ENCODE measurements around the gene SLIT3.

SLIT3 gene

GRCh38 chr5:168734119-168734518 lies 566.8 kb downstream of the SLIT3 start:
- no peaks in the 10 kb centered on the region for H3K79me2 ChIP-seq (ENCODE audit: insufficient read depth, low read length)

DNA sequence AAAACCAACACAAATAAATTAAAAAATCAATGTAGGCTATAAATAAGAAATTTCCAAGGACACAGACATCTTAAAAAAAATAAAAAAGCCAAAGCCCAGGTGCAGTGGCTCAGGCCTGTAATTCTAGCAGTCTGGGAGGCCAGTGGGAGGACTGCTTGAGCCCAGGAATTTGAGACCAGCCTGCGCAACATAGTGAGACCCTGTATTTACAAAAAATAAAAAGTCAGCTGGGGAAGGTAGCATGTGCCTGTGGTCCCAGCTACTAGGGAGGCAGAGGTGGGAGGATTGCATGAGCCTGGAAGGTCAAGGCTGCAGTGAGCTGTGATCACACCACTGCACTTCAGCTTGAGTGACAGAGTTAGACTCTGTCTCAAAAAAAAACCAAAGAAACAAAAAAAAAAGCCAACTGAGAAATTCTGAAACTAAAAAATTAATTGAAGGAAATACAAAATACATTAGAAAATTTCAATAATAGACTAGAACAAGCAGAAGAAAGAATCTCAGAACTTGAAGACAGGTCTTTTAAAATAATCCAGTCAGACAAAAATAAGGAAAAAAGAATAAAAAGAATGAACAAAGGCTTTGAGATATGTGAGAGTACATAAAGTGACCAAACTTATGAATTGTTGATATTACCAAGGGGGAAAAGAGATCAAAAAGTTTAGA lies 572.3 kb downstream of the SLIT3 start:
- Histone ChIP-seq H3K79me2 (ENCODE audit: insufficient read depth, low read length) (no peaks in the 10 kb centered on the region), H3K27ac (ENCODE audit: low read depth, low read length) (no peak overlapping the region), H3K36me3 (ENCODE audit: low read length) (no peaks in the 10 kb centered on the region), H3K9me3 (ENCODE audit: insufficient read depth, low read length) (no peaks in the 10 kb centered on the region), H4K20me1 (ENCODE audit: low read depth, low read length) (no peaks in the 10 kb centered on the region), H3K9ac (ENCODE audit: low read length) (no peak overlapping the region), H3K4me2 (ENCODE audit: low read depth, low read length, poor library complexity, severe bottlenecking) (no peak overlapping the region), H3F3A (ENCODE audit: insufficient read depth) (no peaks in the 10 kb centered on the region), H3K9me2 (replicated peaks; ENCODE audit: insufficient read depth, low read length) (no peaks in the 10 kb centered on the region), H2AFZ (ENCODE audit: low read depth, low read length, severe bottlenecking) (no peak overlapping the region), H3K27me3 (ENCODE audit: low read length) (no peaks in the 10 kb centered on the region), H3K4me3 (ENCODE audit: insufficient read depth, low read length, poor library complexity, severe bottlenecking) (no peak overlapping the region)
- TF ChIP-seq EZH2phosphoT487 (conservative IDR thresholded peaks at IDR 0.05; ENCODE audit: low read length) (no peak), CTCF (IDR thresholded peaks at IDR 0.05; ENCODE audit: insufficient read depth, low read length, poor library complexity, severe bottlenecking) (no peak)

More at GRCh38 chr5:168734119-168734518, 566.8 kb downstream of the SLIT3 start:
- TF ChIP-seq CTCF (IDR thresholded peaks at IDR 0.05; ENCODE audit: insufficient read depth, low read length, poor library complexity, severe bottlenecking) (no peak), EZH2phosphoT487 (conservative IDR thresholded peaks at IDR 0.05; ENCODE audit: low read length) (no peak)
- no peak overlapping the region for H3K9ac ChIP-seq (ENCODE audit: low read length)
- H2AFZ ChIP-seq (ENCODE audit: low read depth, low read length, severe bottlenecking) = no peak overlapping the region
- no peaks in the 10 kb centered on the region for H3K9me3 ChIP-seq (ENCODE audit: insufficient read depth, low read length)
- no peak overlapping the region for H3K4me2 ChIP-seq (ENCODE audit: low read depth, low read length, poor library complexity, severe bottlenecking)
- H3K27me3 ChIP-seq (ENCODE audit: low read length) = no peaks in the 10 kb centered on the region
- no peak overlapping the region for H3K4me3 ChIP-seq (ENCODE audit: insufficient read depth, low read length, poor library complexity, severe bottlenecking)
- H3F3A ChIP-seq (ENCODE audit: insufficient read depth) = no peaks in the 10 kb centered on the region
- H4K20me1 ChIP-seq (ENCODE audit: low read depth, low read length) = no peaks in the 10 kb centered on the region
- H3K27ac ChIP-seq (ENCODE audit: low read depth, low read length) = no peak overlapping the region
- H3K36me3 ChIP-seq (ENCODE audit: low read length) = no peaks in the 10 kb centered on the region
- no peaks in the 10 kb centered on the region for H3K9me2 ChIP-seq (replicated peaks; ENCODE audit: insufficient read depth, low read length)

DNA sequence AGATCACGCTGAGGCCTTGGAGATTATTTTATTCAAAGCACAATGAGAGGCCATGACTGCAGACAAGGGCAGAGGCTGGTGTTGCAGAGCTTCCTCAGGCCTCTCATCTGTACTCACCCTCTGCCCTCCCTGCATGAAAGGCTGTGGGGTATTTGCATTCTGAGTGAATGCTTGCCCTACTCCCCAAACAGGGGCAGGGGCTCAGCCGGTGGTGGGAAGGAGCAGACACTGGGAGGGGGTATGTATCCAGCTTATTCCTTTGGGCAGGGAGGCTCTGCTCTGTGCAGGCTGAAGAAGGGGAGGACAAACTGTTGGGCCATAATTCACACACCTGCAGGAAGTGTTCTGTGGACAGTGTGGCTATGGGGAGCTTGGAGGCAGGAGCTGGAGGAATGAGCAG lies 573.4 kb downstream of the SLIT3 start:
- Histone ChIP-seq H4K20me1 (ENCODE audit: low read depth, low read length) (no peaks in the 10 kb centered on the region), H3K4me2 (ENCODE audit: low read depth, low read length, poor library complexity, severe bottlenecking) (no peak overlapping the region), H3K9me2 (replicated peaks; ENCODE audit: insufficient read depth, low read length) (no peaks in the 10 kb centered on the region), H3K27me3 (ENCODE audit: low read length) (no peaks in the 10 kb centered on the region), H3K9me3 (ENCODE audit: insufficient read depth, low read length) (no peaks in the 10 kb centered on the region), H3K9ac (ENCODE audit: low read length) (no peak overlapping the region), H3F3A (ENCODE audit: insufficient read depth) (no peaks in the 10 kb centered on the region), H3K36me3 (ENCODE audit: low read length) (no peaks in the 10 kb centered on the region), H3K79me2 (ENCODE audit: insufficient read depth, low read length) (no peaks in the 10 kb centered on the region), H2AFZ (ENCODE audit: low read depth, low read length, severe bottlenecking) (no peak overlapping the region), H3K27ac (ENCODE audit: low read depth, low read length) (no peak overlapping the region), H3K4me3 (ENCODE audit: insufficient read depth, low read length, poor library complexity, severe bottlenecking) (no peak overlapping the region)
- TF ChIP-seq EZH2phosphoT487 (conservative IDR thresholded peaks at IDR 0.05; ENCODE audit: low read length) (no peak), CTCF (IDR thresholded peaks at IDR 0.05; ENCODE audit: insufficient read depth, low read length, poor library complexity, severe bottlenecking) (no peak)

Data from SU-DHL-6 (cell line).